GM13976 (cell line): ENCODE results near the gene BUD23.

Experiments
- DNase-seq: peaks from one replicate; pipeline ENCODE4 v3.0.0; 2012; ENCODE audit warnings: low spot score
- in situ Hi-C: fragments of 300-500 bp; cut with MboI; formaldehyde crosslinking; loops from one replicate; pipeline ENCODE4 v1.12.0; 2022; ENCODE audit warnings: low sequenced_read_pairs, mixed read lengths, inconsistent platforms; ENCODE audit not compliant: unreplicated experiment
- TF ChIP-seq, protein P1 (sequence below): IDR thresholded peaks from 2 replicates; pipeline ENCODE4 v1.5.1; 2012; ENCODE audit warnings: borderline replicate concordance, mild to moderate bottlenecking; ENCODE audit not compliant: insufficient read depth; ENCODE audit errors: extremely low read depth, missing control alignments, control extremely low read depth

Gene BUD23

DNA sequence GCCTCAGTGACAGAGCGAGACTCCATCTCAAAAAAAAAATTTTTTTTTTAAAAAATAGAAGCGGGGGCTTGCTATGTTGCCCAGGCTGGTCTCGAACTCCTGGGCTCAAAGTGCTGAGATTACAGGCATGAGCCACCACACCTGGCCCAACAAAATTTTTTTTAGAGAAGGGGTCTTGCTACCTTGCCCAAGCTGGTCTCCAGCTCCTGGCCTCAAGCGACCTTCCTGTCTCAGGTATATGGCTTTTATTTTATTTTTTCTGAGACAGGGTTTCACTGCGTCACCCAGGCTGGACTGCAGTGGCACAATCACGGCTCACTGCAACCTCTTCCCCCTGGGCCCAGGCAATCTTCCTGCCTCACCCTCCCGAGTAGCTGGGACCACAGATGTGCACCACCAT, 56.8 kb downstream of the BUD23 start:
- TF ChIP-seq, protein P1, sequence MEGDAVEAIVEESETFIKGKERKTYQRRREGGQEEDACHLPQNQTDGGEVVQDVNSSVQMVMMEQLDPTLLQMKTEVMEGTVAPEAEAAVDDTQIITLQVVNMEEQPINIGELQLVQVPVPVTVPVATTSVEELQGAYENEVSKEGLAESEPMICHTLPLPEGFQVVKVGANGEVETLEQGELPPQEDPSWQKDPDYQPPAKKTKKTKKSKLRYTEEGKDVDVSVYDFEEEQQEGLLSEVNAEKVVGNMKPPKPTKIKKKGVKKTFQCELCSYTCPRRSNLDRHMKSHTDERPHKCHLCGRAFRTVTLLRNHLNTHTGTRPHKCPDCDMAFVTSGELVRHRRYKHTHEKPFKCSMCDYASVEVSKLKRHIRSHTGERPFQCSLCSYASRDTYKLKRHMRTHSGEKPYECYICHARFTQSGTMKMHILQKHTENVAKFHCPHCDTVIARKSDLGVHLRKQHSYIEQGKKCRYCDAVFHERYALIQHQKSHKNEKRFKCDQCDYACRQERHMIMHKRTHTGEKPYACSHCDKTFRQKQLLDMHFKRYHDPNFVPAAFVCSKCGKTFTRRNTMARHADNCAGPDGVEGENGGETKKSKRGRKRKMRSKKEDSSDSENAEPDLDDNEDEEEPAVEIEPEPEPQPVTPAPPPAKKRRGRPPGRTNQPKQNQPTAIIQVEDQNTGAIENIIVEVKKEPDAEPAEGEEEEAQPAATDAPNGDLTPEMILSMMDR, result no peak
- in situ Hi-C loops, result no loop called here
- DNase-seq, result no peak

DNA sequence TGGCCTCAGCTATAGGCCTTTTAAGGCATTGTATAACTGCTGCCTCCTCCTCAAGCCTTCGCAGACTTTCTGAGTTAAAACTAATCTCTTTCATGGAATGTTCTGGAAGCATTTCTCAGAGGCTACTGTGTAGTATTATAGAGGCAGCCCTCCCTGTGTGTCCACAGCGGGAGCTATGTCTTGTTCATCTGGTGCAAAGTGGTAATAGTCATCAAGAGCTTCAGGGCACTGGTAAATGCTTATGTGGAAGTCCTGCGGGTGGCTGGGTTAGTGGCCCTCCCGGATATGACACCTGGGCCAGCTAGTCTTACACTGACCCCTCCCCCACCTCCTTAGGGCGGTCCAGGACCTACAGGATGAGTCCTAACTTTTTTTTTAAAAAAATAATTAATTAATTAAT, 57.4 kb downstream of the BUD23 start:
- TF ChIP-seq, protein P1, result no peak
- DNase-seq, result no peak
- in situ Hi-C loops, result no loop called here

DNA sequence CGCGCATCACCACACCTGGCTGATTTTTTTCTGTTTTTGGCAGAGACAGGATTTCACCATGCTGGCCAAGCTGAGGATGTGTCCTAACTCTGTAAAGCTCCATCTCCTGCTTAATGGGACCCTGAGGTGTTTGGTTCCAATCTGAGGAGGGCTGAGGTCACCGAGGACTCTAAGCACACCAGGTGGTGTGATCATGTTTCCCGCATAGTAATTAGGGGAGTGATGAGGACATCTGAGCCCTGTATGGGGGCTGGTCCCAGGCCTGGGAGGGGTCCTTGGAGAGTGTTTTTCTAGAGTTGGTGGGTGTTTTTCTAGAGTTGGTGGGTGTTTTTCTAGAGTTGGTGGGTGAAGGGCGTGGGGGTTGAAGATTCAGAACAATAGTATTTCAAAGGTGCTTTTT, 58.2 kb downstream of the BUD23 start:
- in situ Hi-C loops, result no loop called here
- DNase-seq, result peak; percentile 26
- TF ChIP-seq, protein P1, result no peak

DNA sequence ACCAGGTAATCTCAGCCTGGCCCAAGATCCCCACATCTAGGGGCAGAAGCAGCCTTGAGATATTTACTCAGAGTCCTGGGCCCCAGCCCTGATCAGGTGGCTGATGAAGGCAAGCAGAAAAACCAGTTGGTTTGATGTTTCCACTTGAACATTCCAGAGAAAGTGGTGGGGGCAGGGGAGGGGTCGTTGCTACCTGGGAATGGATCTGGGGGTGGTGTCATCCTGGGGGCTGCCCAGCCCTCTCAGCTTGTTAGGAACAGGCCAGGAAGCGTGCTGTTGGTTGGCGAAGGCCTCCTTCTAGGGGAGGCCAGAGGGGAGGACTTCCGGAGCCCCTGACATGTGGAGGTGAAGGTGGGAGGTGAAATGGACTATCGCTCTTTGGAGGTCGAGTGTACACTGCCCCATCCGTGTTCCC, 58.9 kb downstream of the BUD23 start:
- TF ChIP-seq, protein P1, result no peak
- in situ Hi-C loops, result no loop called here
- DNase-seq, result peak; percentile 16

DNA sequence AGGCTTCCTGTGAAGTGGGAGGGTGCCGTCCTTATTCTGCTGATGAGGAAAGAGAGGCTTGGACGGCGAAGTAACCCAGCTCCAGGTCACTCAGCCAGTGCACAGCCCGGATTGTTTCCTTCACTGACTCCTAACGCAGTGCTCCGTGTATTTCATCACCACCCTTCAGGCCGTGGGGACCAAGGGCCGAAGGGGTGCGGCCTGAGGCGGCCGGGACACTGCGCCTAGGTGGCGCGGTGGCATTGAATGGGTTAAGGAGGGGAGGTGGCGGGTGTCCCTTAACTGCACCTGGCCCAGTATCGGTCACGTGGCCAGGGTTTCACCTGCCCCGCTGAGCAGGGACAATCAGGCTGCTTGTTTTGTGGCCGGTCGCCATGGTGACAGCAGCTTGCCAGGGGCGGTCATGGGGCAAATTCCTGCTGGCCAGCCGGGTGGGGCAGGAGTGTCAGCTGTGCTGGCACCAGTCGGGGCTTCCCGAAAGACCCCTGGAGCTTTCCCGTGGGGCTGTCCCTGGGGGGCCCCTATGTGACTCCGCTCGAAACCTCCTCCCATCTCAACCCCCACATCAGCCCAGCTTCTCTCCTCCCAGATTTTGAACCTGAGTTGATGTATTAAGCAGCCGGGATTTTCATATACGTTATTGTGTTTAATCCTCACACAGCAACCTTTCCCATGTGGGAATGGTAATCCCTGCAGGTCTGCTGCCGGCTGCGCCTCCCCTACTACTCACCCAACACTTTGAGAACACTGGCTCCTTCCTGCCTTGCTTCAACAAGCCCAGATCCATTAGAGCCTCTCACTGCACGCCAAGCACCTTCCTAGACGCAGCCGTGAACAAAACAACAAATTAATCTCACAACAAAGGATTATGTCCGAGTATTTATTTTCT, 59.6 kb downstream of the BUD23 start:
- no peak for DNase-seq
- TF ChIP-seq, protein P1, result no peak
- in situ Hi-C loops, result no loop called here

DNA sequence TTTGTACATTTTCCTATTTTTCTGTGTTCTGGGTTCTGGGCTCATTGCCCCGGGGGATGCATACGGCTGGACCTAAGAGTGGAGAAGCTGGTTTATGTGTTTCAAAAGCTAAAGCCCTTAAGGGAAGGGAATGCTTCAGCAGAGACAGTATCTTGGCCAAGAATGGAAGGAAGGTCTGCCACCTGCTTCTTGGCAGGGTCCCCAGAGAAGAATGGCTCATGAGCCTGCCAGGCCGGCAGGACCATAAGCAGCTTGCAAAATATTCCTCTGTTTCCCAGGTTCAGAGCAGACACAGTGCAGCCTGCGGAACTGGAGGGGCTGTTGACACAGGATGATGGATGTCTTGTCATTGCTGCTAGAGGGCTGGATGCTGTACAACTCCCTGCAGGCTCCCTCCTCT, 63.0 kb downstream of the BUD23 start:
- in situ Hi-C loops, result no loop called here
- TF ChIP-seq, protein P1, result no peak
- no peak for DNase-seq
